Thoracic aorta (tissue), 2 donors: Measurements from ENCODE around the gene PCSK1N. TPM values are rescaled to one million over a fixed set of nuclear protein-coding genes. Genes with fewer than 3 reads are reported as not detected.

Source experiments
- ATAC-seq: fragments of 150-250 bp; one replicate; pipeline ENCODE4 v1.8.0; 2017; ENCODE audit warnings: low read depth; ENCODE audit not compliant: insufficient number of reproducible peaks, low FRiP score
- DNase-seq: peaks from one replicate; pipeline ENCODE4 v3.0.0-alpha.2; 2020; ENCODE audit warnings: low spot score
- H3K27ac ChIP-seq, 2 donors: fragments of 200-600 bp; sonication (generic); 1 replicate in 1 of 2; 2 replicates in 1 of 2; pipeline ENCODE4 v1.5.1; 2016; ENCODE audit warnings: mild to moderate bottlenecking in 2 of 2, moderate library complexity in 2 of 2
- H3K27me3 ChIP-seq: fragments of 200-600 bp; sonication (generic); replicated peaks from 2 replicates; pipeline ENCODE4 v1.6.0; 2016; ENCODE audit warnings: mild to moderate bottlenecking; ENCODE audit not compliant: insufficient read depth
- H3K36me3 ChIP-seq: fragments of 200-600 bp; sonication (generic); one replicate; pipeline ENCODE4 v1.5.1; 2016
- H3K4me1 ChIP-seq, 2 donors: fragments of 200-600 bp; sonication (generic); 1 replicate in 1 of 2; 2 replicates in 1 of 2; pipeline versions ENCODE4 v1.5.1 to v1.6.0; 2016; ENCODE audit warnings: low read depth in 2 of 2, mild to moderate bottlenecking in 1 of 2; ENCODE audit not compliant: control insufficient read depth in 1 of 2
- H3K4me3 ChIP-seq: fragments of 200-600 bp; sonication (generic); 2 replicates; pipeline ENCODE4 v1.5.1; 2016; ENCODE audit warnings: mild to moderate bottlenecking
- H3K9me3 ChIP-seq: fragments of 200-600 bp; sonication (generic); 2 replicates; pipeline ENCODE4 v1.5.1; 2016
- total RNA-seq, 2 donors: library from RNA; depleted of rRNA; stranded (reverse); fragments of >200 nt; gene quantifications; one replicate each; pipeline versions ENCODE4 v1.1.0 to v1.2.3, GENCODE V29; 2016
- TF ChIP-seq, protein P1 (sequence below): fragments of 200-600 bp; sonication (generic); IDR thresholded peaks from one replicate; pipeline ENCODE4 v1.5.1; 2019; ENCODE audit warnings: antibody characterized with exemption

Gene PCSK1N
- total RNA-seq, 2 donors from 2014 or later, result 1.8 to 3.0 TPM

DNA sequence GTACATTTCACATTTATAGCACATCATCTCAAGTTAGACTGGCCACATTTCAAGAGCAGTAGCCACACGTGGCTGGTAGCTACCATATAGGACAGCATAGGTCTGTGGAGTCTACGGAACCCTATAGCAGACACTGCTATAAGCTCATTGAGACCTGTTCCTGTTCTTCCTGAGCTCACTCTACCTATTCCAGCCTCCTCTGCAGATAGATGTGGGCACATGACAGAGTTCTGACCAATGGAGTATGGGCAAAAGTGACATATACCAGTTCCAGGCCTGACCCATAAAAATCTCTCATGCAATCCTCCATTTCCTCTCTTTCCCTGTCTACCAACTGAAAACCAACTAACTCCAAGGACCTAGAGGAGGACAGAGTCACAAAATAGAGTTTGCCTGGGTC is 37.1 kb downstream of the PCSK1N start:
- DNase-seq (no peak), ATAC-seq (no peak)
- no peaks in the 10 kb centered on the region for H3K36me3 ChIP-seq
- no peak overlapping the region for H3K27ac ChIP-seq
- no peaks in the 10 kb centered on the region for H3K27me3 ChIP-seq
- no peaks in the 10 kb centered on the region for H3K4me1 ChIP-seq
- H3K4me3 ChIP-seq, result no peak overlapping the region
- no peaks in the 10 kb centered on the region for H3K9me3 ChIP-seq
- TF ChIP-seq, protein P1, sequence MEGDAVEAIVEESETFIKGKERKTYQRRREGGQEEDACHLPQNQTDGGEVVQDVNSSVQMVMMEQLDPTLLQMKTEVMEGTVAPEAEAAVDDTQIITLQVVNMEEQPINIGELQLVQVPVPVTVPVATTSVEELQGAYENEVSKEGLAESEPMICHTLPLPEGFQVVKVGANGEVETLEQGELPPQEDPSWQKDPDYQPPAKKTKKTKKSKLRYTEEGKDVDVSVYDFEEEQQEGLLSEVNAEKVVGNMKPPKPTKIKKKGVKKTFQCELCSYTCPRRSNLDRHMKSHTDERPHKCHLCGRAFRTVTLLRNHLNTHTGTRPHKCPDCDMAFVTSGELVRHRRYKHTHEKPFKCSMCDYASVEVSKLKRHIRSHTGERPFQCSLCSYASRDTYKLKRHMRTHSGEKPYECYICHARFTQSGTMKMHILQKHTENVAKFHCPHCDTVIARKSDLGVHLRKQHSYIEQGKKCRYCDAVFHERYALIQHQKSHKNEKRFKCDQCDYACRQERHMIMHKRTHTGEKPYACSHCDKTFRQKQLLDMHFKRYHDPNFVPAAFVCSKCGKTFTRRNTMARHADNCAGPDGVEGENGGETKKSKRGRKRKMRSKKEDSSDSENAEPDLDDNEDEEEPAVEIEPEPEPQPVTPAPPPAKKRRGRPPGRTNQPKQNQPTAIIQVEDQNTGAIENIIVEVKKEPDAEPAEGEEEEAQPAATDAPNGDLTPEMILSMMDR, result no peak

DNA sequence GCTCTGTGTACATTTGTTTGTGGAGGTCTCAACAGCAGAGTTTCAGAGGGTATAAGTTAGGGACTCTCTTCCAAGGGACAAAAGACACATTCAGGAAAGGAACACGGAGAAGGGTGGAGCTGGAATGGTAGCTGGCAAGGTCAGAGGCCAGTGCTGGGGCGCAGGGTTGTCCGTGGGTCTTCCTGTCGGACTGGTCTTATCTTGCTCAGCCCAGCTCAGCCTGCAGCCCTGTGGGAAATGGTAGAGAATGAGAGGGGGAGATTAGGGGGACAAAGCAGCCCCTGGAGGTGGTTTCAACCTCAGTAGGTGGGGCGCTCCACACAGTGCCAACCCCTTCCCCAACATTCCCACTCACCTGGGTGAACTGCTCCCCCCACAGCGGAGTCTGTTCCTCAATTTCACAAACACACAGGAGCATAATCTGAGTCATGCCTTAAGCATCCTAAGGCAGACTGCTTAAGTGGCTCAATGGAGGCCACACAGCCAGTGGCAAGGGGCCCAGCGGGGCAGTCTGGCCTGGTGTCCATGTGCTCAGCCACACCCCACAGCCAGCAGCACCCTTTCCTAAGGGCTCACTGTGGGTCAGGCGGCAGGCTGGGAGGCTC is 40.4 kb downstream of the PCSK1N start:
- H3K27ac ChIP-seq, result no peak overlapping the region
- no peak overlapping the region for H3K4me3 ChIP-seq
- no peaks in the 10 kb centered on the region for H3K27me3 ChIP-seq
- TF ChIP-seq, protein P1, result no peak
- DNase-seq (no peak), ATAC-seq (no peak)
- H3K9me3 ChIP-seq, result no peaks in the 10 kb centered on the region
- H3K36me3 ChIP-seq, result no peaks in the 10 kb centered on the region
- H3K4me1 ChIP-seq, result no peaks in the 10 kb centered on the region

DNA sequence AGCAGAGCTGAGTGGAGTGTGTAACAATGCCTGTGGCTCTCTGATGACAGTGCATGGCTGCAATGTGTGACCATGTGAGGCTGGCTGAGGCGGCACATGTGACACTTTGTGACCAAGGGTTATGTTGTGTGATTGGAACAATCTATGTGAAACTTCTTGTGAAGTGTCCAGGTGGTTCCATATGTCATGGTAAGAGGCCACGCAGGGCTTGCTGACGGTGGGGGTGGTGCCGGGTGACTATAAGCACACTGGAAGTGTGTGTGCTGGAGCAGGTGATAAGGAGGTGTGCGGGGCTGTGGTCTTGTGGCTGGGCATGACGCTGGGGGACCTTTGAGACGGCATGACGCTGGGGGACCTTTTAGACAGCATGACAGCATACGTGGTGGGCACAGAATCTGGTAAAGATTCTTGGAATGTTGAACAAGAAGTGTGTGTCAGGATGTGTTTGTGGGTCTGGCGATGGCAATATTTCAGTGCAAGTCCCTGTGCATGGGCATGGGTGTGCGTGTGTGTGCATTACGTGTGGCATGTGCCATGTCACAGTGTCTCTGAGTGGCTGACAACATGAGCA is 41.0 kb downstream of the PCSK1N start:
- Histone ChIP-seq H3K4me1 (no peaks in the 10 kb centered on the region), H3K27me3 (no peaks in the 10 kb centered on the region)
- TF ChIP-seq, protein P1, result no peak

DNA sequence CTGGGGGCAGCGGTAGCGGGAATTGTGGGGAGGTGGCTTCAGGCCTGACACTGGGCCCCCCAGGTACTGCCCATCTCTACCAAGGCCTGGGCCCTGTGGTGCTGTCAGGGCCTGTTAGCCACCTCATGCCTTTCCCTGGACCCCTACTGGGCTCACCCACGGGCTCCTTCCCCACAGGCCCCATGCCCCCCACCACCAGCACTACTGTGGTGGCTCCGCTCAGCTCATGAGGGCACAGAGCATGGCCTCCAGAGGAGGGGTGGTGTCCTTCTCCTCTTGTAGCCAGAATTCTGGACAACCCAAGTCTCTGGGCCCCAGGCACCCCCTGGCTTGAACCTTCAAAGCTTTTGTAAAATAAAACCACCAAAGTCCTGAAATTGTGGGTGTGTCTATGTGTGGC is 41.5 kb downstream of the PCSK1N start:
- TF ChIP-seq, protein P1, result no peak
- no peaks in the 10 kb centered on the region for H3K36me3 ChIP-seq
- H3K9me3 ChIP-seq, result no peaks in the 10 kb centered on the region
- H3K4me1 ChIP-seq, result no peaks in the 10 kb centered on the region
- no peaks in the 10 kb centered on the region for H3K27me3 ChIP-seq
- DNase-seq (no peak), ATAC-seq (no peak)
- no peak overlapping the region for H3K27ac ChIP-seq
- no peak overlapping the region for H3K4me3 ChIP-seq

More for the DNA sequence above, 41.0 kb downstream of the PCSK1N start:
- Histone ChIP-seq H3K27ac (no peak overlapping the region), H3K4me3 (no peak overlapping the region), H3K9me3 (no peaks in the 10 kb centered on the region), H3K36me3 (no peaks in the 10 kb centered on the region)
- ATAC-seq (no peak), DNase-seq (no peak)

DNA sequence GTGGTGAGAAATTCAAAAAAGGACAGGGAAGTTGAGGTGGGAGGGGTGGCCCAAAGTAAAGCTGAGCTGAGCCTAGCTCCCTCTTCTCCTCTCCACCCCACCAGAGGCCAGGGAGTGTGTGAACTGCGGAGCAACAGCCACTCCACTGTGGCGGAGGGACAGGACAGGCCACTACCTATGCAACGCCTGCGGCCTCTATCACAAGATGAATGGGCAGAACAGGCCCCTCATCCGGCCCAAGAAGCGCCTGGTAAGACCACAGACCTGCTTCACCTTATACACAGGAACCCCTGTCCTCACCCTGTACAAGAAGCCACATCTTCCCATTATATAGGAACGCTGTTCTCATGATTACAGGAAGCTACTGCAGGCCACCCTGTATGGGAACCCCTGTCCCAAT is 43.2 kb downstream of the PCSK1N start:
- Histone ChIP-seq H3K4me3 (no peak overlapping the region), H3K4me1 (no peaks in the 10 kb centered on the region), H3K27me3 (no peaks in the 10 kb centered on the region), H3K27ac (no peak overlapping the region), H3K36me3 (no peaks in the 10 kb centered on the region), H3K9me3 (no peaks in the 10 kb centered on the region)
- DNase-seq (no peak), ATAC-seq (no peak)
- TF ChIP-seq, protein P1, result no peak
